ENCODE results near the gene MRPL24.

MRPL24 gene

DNA sequence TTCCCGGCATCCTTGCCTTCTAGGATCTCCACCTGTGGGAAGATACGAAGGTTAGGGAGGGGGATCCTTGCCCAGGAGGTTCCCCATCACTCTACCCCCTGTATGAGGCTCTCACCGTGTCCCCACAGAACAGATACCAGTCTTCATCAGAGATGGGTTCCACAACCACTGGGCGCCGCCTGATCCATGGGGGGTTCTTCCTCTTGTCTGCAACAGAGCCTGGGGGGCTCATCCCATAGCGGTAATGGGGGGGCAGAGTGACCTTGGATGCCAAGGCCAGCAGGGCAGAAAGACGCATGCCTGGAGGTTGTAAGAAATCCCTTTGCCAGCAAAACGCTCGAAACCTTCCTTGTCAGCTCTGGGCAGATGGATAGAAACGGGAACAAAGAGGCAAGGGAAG, 2.5 kb downstream of the MRPL24 start:
- TF ChIP-seq, protein P1, sequence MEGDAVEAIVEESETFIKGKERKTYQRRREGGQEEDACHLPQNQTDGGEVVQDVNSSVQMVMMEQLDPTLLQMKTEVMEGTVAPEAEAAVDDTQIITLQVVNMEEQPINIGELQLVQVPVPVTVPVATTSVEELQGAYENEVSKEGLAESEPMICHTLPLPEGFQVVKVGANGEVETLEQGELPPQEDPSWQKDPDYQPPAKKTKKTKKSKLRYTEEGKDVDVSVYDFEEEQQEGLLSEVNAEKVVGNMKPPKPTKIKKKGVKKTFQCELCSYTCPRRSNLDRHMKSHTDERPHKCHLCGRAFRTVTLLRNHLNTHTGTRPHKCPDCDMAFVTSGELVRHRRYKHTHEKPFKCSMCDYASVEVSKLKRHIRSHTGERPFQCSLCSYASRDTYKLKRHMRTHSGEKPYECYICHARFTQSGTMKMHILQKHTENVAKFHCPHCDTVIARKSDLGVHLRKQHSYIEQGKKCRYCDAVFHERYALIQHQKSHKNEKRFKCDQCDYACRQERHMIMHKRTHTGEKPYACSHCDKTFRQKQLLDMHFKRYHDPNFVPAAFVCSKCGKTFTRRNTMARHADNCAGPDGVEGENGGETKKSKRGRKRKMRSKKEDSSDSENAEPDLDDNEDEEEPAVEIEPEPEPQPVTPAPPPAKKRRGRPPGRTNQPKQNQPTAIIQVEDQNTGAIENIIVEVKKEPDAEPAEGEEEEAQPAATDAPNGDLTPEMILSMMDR (conservative IDR thresholded peaks at IDR 0.05; ENCODE audit: low read depth, low read length) = no peak
- no peak overlapping the region for H3K4me3 ChIP-seq (IDR thresholded peaks at IDR 0.05; ENCODE audit: insufficient read depth, low read depth, low read length)
- H4K20me1 ChIP-seq (ENCODE audit: insufficient read depth) = no peaks in the 10 kb centered on the region
- peaks cover 33% of the 10 kb centered on the region for H3K4me1 ChIP-seq (ENCODE audit: low read depth, poor library complexity, severe bottlenecking)
- no peaks in the 10 kb centered on the region for H3K27me3 ChIP-seq (ENCODE audit: insufficient read depth, low read depth)
- no peak overlapping the region for H3K9ac ChIP-seq
- H3K79me2 ChIP-seq (ENCODE audit: insufficient read depth, low read depth) = peaks cover 30% of the 10 kb centered on the region; the same call in 1 of the 2 replicates
- H3K4me2 ChIP-seq = no peak overlapping the region
- H3K36me3 ChIP-seq (ENCODE audit: insufficient read depth) = no peaks in the 10 kb centered on the region; the same call in 1 of the 2 replicates
- no peak overlapping the region for H2AFZ ChIP-seq (ENCODE audit: low read depth)
- no peak overlapping the region for H3K27ac ChIP-seq

DNA sequence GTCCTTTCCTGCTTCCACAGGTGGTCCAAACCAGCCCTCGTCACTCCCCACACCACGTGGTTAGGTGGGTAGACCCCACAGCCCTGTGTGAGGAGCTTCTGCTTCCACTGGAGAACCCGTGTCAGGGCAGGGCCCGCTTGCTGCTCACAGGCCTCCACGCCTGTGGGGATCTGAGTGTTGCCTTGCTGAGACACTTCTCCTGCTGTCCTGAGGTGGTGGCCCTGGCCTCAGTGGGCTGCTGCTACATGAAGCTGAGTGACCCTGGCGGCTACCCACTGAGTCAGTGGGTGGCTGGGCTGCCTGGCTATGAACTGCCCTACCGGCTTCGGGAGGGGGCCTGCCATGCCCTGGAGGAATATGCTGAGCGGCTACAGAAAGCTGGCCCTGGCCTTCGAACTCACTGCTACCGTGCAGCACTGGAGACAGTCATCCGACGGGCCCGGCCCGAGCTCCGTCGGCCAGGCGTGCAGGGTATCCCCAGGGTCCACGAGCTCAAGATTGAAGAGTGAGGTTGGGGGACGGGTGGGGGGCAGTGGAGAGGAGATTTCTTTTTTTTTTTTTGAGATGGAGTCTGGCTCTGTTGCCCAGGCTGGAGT, 6.8 kb downstream of the MRPL24 start:
- H3K4me1 ChIP-seq (ENCODE audit: low read depth, poor library complexity, severe bottlenecking) = peaks cover 13% of the 10 kb centered on the region
- no peak overlapping the region for H3K9ac ChIP-seq
- H3K36me3 ChIP-seq (ENCODE audit: insufficient read depth) = no peaks in the 10 kb centered on the region
- H3K79me2 ChIP-seq (ENCODE audit: insufficient read depth, low read depth) = peaks cover 13% of the 10 kb centered on the region
- no peak overlapping the region for H3K4me3 ChIP-seq (IDR thresholded peaks at IDR 0.05; ENCODE audit: insufficient read depth, low read depth, low read length)
- H4K20me1 ChIP-seq (ENCODE audit: insufficient read depth) = no peaks in the 10 kb centered on the region
- H3K27me3 ChIP-seq (ENCODE audit: insufficient read depth, low read depth) = no peaks in the 10 kb centered on the region
- no peak overlapping the region for H3K4me2 ChIP-seq
- H2AFZ ChIP-seq (ENCODE audit: low read depth) = no peak overlapping the region
- TF ChIP-seq, protein P1 (conservative IDR thresholded peaks at IDR 0.05; ENCODE audit: low read depth, low read length) = no peak
- H3K27ac ChIP-seq = no peak overlapping the region

DNA sequence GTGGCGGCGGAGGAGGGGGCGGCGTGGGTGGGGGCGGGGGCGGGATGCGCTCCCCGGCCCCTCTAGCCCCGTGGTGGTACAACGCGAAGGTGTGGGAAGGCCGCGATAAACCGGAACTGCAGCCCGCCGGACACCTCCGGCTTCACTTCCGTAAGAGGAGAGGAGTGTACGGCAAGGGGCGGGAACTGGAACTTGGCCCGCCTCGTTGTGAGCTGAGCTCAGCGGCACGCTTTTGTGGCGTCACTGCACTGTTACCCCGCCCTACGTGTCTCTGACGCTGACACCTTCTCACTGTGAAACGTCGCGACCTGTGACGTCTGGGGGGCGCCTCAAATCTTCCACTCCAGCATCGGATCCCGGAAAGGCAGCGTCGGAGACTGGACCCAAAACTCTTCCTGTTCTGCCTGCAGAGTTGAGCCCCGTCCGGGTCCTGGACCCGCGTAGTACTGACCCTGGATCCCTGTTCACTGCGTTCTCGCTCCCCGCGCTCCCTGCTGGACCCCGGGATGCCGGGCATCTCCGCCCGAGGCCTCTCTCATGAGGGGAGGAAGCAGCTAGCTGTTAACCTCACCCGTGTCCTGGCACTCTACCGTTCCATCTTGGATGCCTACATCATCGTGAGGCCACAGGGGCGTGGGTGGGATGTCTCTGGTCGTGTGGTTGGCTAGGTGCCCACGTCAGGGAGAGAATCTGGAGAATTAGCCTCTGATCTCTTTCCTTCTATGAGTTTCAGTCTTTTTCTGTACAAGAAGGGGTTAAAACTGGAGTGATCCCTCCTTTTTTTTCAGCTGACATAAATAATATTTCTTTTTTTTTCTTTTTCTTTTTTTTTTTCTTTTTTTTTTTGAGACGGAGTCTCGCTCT, 12.1 kb downstream of the MRPL24 start, which contains the start of gene ISG20L2:
Gene ISG20L2 (minus strand): TSS at position 168 of the 864 bp plus-strand sequence. CDS start 1,114 bp downstream, outside the sequence.
- Histone ChIP-seq H3K79me2 (ENCODE audit: insufficient read depth, low read depth) (peaks cover 56% of the 10 kb centered on the region), H3K4me1 (ENCODE audit: low read depth, poor library complexity, severe bottlenecking) (peaks cover 44% of the 10 kb centered on the region), H2AFZ (ENCODE audit: low read depth) (peak within 1 kb of the TSS; percentile 76), H4K20me1 (ENCODE audit: insufficient read depth) (peaks cover 16% of the 10 kb centered on the region), H3K36me3 (ENCODE audit: insufficient read depth) (peaks cover 6% of the 10 kb centered on the region; the same call in 1 of the 2 replicates), H3K4me3 (IDR thresholded peaks at IDR 0.05; ENCODE audit: insufficient read depth, low read depth, low read length) (peak within 1 kb of the TSS; percentile 98), H3K27ac (peak within 1 kb of the TSS; percentile 46), H3K27me3 (ENCODE audit: insufficient read depth, low read depth) (no peaks in the 10 kb centered on the region), H3K4me2 (peak within 1 kb of the TSS; percentile 90), H3K9ac (peak within 1 kb of the TSS; percentile 66)
- TF ChIP-seq, protein P1 (conservative IDR thresholded peaks at IDR 0.05; ENCODE audit: low read depth, low read length) = 0 out of 2 replicates have a peak, but pooled peaks have one; percentile 37

DNA sequence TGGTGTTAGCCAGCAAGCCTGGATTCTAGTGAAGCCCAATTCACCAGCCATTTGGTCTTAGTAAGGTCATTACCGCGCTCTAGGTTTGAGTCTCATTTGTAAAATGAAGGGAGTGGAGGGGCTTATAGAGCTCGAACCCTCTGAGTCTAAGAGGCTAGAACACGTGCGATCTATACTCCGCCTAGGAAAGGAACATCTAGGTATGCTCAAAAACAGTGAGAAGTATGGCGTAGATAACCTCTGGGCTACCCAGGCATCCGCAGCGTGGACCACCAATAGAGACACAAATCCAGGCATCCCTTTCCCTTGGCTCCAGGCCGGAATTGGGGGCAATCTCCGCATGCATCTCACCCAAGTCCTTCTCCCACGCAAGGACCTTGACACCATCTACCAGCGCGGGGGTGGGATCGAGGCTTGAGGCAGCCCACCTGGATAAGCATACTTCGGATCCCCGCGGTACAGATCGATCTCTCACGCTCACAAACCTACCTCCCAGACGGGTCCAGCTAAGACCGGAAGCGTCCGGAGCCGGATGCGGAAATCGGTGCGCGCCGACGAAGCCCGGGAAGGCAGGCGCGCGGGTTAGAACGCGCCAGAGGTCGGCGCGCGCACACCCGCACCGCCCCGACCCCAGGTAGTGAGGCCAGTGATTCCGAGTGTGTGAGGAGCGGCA, 12.8 kb downstream of the MRPL24 start, which contains the start of gene METTL25B:
Gene METTL25B (plus strand): TSS at position 544 of the 673 bp plus-strand sequence. CDS start 636 bp downstream, outside the sequence.
- Histone ChIP-seq H3K9ac (peak within 1 kb of the TSS; percentile 66), H2AFZ (ENCODE audit: low read depth) (peak within 1 kb of the TSS; percentile 76), H3K79me2 (ENCODE audit: insufficient read depth, low read depth) (peaks cover 64% of the 10 kb centered on the region), H3K36me3 (ENCODE audit: insufficient read depth) (peaks cover 14% of the 10 kb centered on the region; the same call in 1 of the 2 replicates), H3K4me1 (ENCODE audit: low read depth, poor library complexity, severe bottlenecking) (peaks cover 44% of the 10 kb centered on the region), H3K27ac (peak within 1 kb of the TSS; percentile 46), H3K4me3 (IDR thresholded peaks at IDR 0.05; ENCODE audit: insufficient read depth, low read depth, low read length) (peak within 1 kb of the TSS; percentile 98), H4K20me1 (ENCODE audit: insufficient read depth) (peaks cover 20% of the 10 kb centered on the region), H3K27me3 (ENCODE audit: insufficient read depth, low read depth) (no peaks in the 10 kb centered on the region), H3K4me2 (peak within 1 kb of the TSS; percentile 90)
- TF ChIP-seq, protein P1 (conservative IDR thresholded peaks at IDR 0.05; ENCODE audit: low read depth, low read length) = no peak
